NCI-H446 (cell line): ENCODE measurements around the gene FAF1.
"Not testable (repeated sequence)": the region's sequence is repeated elsewhere in the genome, so short reads cannot be mapped to it uniquely, and the experiment has no call there.

ENCODE experiments used
- DNase-seq, 2 experiments: peaks; one replicate each; lab custom pipeline; 2025; lab: John Stamatoyannopoulos, UW

FAF1 gene

DNA sequence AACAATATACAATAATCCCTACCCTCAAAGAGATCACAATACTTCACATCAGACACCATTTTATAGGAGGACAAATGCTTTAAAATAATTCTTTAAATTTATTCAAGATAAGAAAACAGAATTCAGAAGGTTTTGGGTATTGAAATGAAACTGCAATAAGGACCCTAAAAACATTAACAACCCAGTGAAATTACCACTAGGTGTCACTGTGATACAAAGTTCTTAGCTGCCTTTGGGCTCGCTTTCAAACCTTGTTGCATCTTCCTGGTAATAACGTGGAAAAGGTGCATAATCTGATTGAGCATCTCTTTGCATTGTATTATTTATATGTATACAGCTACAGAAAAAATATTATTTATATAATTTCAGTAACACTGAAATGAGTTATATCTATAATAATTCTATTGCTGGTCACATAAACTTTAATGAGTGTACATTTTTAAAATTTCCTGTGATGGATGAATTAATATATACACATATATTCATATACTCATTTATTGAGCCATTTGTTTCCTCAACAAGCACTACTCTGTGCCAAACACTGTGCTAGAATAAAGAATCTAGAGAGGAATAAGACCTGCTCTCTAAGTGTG, 185.2 kb downstream of the FAF1 start:
- DNase-seq = peak; percentile 60 to 80

DNA sequence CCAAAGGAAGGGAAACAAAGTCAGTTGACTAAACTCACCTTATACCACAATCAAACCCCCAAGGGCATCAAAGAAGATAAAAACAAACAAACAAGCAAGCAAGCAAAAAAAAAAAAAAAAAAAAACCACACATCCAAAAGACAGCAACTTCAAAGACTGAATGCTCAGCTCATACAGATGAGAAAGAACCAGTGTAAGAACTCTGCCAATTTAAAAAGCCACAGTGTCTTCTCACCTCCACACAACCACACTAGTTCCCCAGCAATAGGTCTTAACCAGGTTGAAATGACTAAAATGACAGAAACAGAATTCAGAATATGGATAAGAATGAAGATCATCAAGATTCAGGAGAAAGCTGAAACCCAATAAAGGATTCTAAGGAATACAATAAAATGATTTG, 193.4 kb downstream of the FAF1 start:
- no peak for DNase-seq

DNA sequence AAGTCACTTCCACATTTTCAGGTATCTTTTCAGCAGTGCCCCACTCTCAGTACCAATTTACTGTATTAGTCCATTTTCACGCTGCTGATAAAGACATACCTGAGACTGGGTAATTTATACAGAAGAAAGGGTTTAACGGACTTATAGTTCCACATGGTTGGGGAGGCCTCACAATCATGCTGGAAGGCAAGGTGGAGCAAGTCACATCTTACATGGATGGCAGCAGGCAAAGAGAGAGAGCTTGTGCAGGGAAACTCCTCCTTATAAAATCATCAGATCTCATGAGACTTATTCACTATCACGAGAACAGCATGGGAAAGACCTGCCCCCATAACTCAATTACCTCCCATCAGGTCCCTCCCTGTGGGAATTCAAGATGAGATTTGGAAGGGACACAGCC, 203.5 kb downstream of the FAF1 start:
- DNase-seq = not testable (repeated sequence)

DNA sequence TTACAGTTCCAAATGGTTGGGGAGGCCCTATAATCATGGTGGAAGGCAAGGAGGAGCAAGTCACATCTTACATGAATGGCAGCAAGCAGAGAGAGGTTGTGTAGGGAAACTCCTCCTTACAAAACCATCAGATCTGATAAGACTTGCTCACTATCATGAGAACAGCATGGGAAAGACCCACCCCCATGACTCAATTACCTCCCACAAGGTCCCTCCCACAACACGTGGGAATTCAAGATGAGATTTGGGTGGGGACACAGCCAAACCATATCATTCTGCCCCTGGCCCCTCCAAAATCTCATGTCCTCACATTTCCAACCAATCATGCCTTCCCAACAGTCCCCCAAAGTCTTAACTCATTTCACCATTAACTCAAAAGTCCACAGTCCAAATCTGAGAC, 205.3 kb downstream of the FAF1 start:
- not testable (repeated sequence) for DNase-seq

DNA sequence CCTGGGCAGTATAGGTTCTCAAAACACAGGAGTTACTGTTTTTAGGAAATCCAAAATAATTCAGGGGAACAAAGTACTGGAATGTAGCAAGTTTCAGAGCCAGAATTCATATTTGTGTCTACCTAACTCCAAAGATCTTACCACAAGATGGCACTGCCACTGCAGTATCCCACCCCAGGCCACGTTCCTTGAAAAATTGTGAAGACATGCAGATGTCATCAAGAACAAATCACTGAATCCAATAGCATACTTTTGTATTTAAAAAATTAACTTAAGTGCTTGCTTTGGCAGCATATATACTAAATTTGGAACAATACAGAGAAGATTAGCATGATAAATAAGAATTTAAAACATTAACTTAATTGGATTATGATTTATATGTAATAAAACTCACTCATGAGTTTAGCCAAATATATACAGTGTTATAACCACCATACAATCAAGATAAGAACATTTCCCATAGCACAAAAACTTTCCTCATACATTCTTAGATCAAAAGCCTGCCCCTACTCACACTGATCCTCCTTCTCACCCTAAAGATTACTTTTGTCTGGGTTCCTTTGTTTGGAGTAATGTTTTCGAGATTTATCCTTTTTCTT, 209.9 kb downstream of the FAF1 start:
- DNase-seq = peak in 1 of 2 experiments; percentile 51

DNA sequence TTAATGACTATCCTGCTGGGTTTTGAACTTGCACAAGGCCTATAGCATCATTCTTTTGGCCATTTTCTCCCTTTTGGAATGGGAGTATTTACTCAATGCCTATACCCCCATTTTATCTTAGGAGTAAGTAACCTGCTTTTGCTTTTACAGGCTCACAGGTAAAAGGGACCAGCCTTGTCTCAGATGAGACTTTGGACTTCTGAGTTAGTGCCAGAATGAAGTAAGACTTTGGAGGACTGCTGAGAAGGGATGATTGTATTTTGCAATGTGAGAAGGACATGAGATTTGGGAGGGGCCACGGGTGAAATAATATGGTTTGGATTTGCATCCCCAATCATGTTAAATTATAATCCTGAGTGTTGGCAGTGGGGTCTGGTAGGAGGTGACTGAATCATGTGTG, 212.7 kb downstream of the FAF1 start:
- no peak for DNase-seq

DNA sequence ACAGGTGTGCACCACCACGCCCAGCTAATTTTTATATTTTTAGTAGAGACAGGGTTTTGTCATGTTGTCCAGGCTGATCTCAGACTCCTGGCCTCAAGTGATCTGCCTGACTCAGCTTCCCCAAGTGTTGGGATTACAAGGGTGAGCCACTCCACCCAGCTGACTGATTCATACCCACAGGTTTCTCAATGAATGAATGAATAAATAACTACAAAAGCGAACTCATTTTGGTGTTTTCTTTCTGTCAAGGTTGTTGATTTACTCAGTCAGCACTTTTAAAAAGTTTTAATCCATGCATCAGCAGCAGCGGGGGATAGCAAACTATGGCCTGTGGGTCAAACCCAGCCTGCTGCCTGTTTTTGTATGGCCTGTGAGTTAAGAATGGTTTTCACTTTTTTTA, 217.5 kb downstream of the FAF1 start:
- DNase-seq = no peak

DNA sequence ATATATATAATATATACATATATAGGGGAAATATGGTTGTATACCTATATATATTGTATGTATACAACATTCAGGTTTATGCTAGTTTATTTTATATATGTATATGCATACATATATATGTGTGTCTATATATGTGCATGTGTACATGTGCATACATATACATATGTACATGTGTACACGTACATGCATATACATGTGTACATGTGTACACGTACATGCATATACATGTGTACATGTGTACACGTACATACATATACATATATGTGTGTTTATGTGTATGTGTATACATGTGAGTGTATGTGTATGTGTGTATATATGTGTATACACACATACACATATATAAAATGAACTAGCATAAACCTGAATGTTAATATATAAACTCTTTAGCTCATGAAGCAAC, 220.9 kb downstream of the FAF1 start:
- DNase-seq = no peak

DNA sequence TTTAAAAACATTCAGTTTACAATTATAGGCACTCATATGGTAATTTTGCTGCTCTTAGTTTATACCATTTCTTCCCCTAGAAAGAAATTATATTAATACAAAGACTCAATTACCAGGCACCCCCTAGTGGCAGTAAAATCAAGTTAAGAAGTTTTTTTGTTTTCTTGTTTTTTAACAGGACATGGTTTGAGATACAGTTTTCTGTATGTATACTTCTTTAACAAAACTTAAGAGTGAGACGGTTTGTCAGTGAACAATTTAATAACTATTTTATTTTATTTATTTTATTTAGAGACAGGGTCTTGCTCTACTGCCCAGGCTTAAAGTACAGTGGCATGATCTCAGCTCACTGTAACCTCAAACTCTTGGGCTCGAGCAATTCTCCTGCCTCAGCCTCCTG, 224.6 kb downstream of the FAF1 start:
- DNase-seq = peak; percentile 19 to 36

DNA sequence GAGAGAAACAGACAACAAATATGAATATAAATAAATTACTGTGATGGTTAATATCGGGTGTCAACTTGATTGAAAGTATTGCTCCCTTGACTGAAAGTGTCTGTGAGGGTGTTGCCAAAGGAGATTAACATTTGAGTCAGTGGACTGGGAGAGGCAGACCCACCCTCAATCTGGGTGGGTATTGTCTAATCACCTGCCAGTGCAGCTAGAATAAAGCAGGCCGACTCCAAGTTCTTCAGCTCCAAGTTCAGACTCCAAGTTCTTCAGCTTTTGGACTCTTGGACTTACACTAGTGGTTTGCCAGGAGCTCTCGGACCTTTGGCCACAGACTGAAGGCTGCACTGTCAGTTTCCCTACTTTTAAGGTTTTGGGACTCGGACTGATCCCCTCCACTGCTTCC, 232.5 kb downstream of the FAF1 start:
- not testable (repeated sequence) for DNase-seq

DNA sequence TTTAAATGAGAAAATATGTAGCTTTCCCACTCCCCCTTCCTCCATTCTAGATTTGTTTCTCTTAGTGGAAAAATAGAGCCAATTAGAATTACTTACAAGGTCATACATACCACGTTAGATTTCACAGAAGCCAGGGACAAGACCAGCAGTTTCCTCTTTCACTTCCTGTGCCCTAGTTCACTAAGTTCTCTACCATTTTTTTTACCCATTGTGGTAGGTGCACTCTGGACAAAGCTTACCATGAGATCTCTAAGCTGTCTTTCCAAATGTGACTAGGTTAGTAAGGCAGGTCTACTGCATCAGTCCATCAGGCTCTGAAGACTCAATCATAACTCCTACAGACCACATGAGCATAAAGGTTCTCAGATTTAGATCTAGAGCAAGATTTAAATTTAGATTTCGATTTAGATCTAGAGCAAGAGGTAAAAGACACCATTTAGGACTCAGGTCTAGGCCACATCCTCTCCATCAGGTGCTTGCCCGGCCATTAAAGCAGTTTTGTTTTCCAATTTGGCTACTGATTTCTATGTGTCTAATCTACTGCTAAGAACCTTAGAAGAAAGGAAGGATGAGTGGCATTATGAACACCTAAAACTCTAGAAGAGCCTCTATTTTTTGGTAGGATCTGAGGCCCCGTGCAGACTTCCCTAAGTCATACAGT, 235.3 kb downstream of the FAF1 start:
- DNase-seq = no peak

DNA sequence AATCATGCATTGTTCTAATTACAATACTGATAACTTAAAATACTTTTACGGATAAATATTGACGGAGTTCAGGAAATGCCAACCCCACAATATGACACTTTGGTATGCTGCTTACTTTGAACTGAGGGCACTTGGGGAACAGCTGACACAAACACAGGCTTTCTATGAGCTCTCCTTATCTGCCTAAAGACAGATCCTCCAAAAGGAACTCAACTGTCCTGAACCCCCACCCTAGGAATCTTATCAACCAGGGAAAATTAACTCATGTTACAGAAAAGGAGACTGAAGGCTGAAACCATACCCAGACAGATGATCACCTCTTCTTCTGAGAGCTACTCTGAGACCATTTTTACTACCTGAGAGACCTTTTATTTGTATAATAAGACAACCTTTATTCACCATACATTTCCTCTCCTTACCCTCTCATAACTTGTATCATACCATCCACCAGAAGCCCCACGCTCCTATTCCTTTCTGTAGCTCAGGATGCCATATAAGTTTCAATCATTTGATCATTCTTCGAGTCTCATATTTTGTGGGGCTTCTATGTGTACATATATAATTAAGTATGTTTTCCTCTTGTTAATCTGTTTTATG, 239.5 kb downstream of the FAF1 start:
- DNase-seq = no peak

DNA sequence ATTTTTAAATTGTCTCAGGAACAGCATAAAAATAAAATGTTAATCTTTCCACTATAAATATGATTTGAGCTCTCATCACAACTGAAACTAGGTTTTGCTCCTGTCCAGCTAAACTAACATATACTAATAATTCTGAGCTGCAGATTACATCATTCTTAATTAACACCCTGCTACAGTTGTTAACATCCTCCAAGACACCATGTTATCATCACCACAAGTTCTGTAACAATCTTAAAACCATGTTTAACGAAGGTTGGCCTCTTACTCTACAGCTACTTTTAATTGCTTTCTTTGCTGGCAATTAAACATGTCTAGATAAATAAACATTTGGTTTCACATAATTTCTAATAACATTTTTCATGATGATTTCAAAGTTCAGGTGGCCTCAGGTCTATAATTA, 240.9 kb downstream of the FAF1 start:
- no peak for DNase-seq

DNA sequence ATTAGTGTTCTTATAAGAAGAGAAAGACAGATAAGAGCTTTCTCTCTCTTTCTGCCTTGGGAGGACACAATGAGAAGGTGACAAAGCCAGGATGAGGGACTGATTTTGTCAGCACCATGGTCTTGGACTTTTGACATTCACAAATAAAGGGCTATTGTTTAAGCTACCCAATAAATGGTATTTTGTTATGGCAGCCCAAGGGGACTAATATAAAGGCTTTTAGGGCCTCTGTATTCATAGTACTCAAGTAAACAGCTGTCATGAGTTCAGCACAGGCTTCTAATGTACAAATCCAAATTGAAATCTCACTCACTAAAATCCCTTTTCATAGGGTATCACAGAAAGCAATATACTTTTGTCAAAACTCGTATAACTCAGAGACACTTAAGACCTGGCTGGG, 242.7 kb downstream of the FAF1 start:
- DNase-seq = no peak

DNA sequence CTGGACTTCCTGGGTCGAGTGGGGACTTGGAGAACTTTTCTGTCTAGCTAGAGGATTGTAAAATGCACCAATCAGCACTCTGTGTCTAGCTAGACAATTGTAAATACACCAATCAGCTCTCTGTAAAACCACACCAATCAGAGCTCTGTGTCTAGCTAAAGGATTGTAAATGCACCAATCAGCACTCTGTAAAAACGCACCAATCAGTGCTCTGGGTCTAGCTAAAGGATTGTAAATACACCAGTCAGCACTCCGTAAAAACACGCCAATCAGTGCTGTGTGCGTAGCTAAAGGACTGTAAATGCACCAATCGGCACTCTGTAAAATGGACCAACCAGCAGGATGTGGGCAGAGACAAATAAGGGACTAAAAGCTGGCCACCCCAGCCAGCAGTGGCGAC, 243.6 kb downstream of the FAF1 start:
- DNase-seq = not testable (repeated sequence)

DNA sequence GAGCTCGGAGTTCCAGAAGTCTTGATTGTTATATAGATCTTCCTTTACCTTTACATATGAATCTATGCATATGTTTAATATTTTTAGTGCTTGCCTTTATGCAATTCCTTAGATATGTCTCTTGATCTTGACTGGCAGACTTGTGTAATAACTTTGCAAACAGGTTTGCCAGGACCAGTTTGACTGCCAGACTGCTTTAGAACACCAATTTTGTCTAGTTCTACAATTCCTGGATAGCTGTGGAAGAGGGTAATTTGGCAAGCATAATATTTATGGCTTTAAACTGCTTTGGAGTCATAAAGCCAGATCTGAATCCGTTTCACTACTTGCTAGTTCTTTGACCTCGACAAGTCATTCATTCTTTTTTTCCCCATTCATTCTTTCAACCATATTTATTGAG, 250.0 kb downstream of the FAF1 start:
- DNase-seq = no peak

DNA sequence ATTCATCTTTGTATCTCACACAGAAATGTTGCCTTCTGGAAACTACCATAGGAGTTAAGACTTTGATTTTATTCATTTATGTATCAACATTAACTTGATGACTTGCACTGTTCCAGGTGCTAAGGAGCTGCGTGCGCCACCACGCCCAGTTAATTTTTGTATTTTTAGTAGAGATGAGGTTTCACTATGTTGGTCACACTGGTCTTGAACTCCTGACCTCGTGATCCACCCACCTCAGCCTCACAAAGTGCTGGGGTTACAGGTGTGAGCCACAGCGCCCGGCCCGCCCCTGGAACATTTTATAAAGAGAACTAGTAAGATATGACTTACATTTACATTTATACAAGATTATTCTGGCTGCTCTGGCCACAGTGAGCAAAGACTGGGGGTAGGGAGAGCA, 252.2 kb downstream of the FAF1 start:
- no peak for DNase-seq

DNA sequence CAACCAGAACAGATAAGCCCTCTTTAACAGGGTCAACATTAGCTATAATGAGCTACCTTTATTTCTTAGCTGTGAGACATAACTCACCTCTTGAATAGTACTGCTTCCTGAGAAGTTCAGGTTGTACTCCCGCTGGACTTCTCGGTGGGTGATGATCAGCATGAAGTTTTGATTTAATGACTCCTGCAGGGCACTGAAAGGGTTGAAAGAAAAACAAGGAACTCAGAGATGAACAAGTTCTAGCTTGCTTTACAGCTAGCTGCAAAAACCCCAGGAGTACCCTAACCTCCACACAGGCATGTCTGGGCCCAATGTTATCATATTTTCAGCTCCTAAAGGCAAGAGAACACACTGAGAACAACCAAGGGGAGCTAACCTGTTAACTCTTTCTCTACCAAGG, 254.4 kb downstream of the FAF1 start:
- no peak for DNase-seq

DNA sequence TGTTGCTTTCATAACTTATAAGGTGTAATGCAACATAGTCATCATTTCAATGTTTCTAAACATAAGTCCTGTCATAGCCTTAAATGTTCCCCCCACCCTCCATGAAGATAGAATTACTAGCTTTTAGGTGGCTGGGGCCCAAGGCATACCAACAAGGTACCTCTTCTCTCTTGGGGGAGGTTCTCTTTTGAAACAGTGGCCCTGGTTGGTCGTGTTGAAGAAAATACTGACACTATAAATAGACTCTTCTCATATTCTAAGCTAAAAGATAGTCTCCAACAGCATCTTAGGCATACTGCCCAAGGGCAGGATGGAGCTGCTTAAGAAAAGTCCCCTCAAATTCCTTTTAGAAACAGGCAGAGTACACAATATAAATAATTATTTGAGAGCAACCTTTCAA, 255.0 kb downstream of the FAF1 start:
- no peak for DNase-seq

DNA sequence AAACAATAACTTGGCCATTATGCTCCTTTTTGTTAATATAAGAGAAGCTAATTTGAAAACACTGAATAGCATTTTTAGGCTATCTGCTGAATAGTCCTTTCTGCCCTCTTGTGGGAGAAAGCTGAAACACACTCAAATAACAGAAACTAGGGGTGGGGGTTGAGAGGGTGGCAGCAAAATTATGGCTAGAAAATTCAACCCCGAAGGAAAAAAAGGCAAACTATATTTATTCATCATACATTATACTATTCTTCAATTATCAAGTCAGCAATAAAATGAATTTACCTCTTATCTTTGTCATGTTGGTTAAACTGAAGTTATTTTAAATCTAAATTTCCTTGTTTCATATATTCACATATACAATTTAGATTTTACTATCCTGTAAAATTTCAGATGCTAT, 255.9 kb downstream of the FAF1 start:
- peak; percentile 50 to 63 for DNase-seq

DNA sequence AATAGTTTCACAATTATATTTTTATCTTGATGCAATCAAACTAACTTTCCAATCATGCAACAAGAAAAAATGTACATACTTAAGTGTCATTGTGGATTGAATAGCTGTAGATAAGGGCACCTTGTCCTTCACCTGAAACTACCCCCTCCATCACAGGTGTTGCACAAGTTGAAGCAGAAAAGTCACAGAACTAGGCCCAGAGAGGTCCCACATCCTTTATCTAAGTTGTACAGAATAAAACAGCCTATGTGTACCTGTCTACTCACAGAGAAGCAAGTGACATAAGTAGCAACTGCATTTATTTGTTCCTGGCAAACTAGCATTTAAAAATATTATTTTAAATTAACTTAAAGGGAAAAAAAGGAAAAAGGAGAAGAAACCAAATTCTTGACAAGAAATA, 256.8 kb downstream of the FAF1 start:
- DNase-seq = no peak

DNA sequence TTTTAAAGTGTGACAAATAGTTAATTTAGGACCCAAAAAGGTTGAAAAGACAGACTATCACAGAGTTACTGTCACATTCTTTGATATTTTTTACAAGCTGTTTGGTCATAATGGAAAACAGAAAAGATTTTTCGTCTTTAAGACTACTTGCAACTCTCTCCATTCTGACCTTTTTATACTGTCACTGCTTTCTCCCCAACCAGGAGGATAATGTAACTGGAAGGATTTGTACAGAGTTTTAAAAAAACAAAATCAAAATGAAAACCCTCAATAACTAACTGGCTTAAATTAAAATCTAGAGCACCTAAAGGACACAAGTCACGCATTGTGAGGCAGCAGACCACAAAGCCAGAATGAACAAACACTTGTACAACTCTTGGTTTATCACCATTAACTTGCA, 257.7 kb downstream of the FAF1 start:
- no peak for DNase-seq

DNA sequence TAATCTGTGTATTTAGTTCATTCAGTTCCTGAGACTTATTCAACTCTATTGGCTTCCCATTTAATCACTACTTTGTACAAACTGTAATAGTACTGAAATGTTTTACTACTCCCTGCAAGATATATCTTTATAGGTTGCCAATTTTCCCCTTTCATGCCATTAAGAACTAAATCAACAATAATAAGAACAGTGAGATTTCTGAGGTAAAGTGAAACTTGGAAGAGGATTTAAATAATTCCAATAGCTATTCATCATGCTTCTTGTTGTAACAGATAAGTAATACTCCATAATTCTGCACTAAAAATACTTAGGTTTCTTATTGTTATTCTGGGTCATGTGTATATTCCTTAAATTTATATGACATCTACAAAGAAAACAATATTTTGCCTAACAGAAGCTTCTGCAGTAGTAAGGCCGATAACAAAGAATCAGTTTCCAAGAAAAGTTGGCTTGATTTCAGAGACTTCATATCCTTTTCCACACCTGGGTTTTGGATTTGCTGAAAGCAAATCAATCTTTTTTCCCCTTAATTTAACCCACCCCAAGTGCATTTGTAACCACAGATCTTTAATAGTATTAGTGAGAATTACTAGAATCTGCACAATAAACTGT, 258.3 kb downstream of the FAF1 start:
- no peak for DNase-seq
